GM19328 (cell line): ENCODE data around the gene CHMP4A.
"Not testable (repeated sequence)": the region's sequence is repeated elsewhere in the genome, so short reads cannot be mapped to it uniquely, and the experiment has no call there.

Experiments
- ATAC-seq: cut with Tn5 transposase; IDR thresholded peaks from one replicate; pipeline ENCODE4 v1.9.1; 2021; ENCODE audit warnings: mild to moderate bottlenecking, moderate library complexity; ENCODE audit not compliant: unreplicated experiment

The CHMP4A gene

GRCh38 chr14:24249230-24250021 lies 36.1 kb upstream of the CHMP4A start:
- ATAC-seq, result no peak

- ATAC-seq, result no peak
Measured at GRCh38 chr14:24247422-24247821, 34.1 kb upstream of the CHMP4A start.

- ATAC-seq, result no peak
Measured at GRCh38 chr14:24246765-24247212, 33.5 kb upstream of the CHMP4A start.

GRCh38 chr14:24245350-24245749 lies 32.1 kb upstream of the CHMP4A start:
- ATAC-seq, result not testable (repeated sequence)

GRCh38 chr14:24243336-24243836 lies 30.1 kb upstream of the CHMP4A start:
- ATAC-seq, result no peak

GRCh38 chr14:24241829-24242443 lies 28.6 kb upstream of the CHMP4A start:
- ATAC-seq, result peak; percentile 79

GRCh38 chr14:24240110-24240918 lies 27.0 kb upstream of the CHMP4A start:
- no peak for ATAC-seq

- no peak for ATAC-seq
Measured at GRCh38 chr14:24238527-24239037, 25.3 kb upstream of the CHMP4A start.

GRCh38 chr14:24238123-24238522 lies 24.8 kb upstream of the CHMP4A start:
- ATAC-seq, result no peak

- no peak for ATAC-seq
Measured at GRCh38 chr14:24237463-24237955, 24.2 kb upstream of the CHMP4A start.

- no peak for ATAC-seq
Measured at GRCh38 chr14:24236689-24237462, 23.6 kb upstream of the CHMP4A start.

- ATAC-seq, result no peak
Measured at GRCh38 chr14:24235804-24236688, 22.8 kb upstream of the CHMP4A start.

- ATAC-seq, result no peak
Measured at GRCh38 chr14:24234095-24235005, 21.1 kb upstream of the CHMP4A start.

GRCh38 chr14:24233538-24233866 lies 20.2 kb upstream of the CHMP4A start:
- ATAC-seq, result no peak

- peak; percentile 51 for ATAC-seq
Measured at GRCh38 chr14:24232645-24233537, 19.6 kb upstream of the CHMP4A start, which contains the start of gene GMPR2. Gene GMPR2 (plus strand): TSS chr14:24232929. CDS start chr14:24233254, 325 bp downstream.

GRCh38 chr14:24232121-24232644 lies 18.9 kb upstream of the CHMP4A start, which contains the start of gene NEDD8:
Gene NEDD8 (minus strand): TSS chr14:24232367. CDS start chr14:24232267, 100 bp downstream.
- peak; percentile 68 for ATAC-seq
